ENCODE results near the gene IQCN.

Gene IQCN

GRCh38 chr19:18309525-18310064, 35.3 kb upstream of the IQCN start:
- H3K4me1 Mint-ChIP-seq: peaks cover 24% of the 10 kb centered on the region

GRCh38 chr19:18308948-18309325, 34.7 kb upstream of the IQCN start:
- no peak overlapping the region for H3K4me3 Mint-ChIP-seq
- H3K27me3 Mint-ChIP-seq: no peaks in the 10 kb centered on the region
- no peaks in the 10 kb centered on the region for H3K9me3 Mint-ChIP-seq
- no peak overlapping the region for H3K27ac Mint-ChIP-seq
- H3K4me1 Mint-ChIP-seq: peaks cover 30% of the 10 kb centered on the region
- H3K36me3 Mint-ChIP-seq: peaks cover 3% of the 10 kb centered on the region

More at GRCh38 chr19:18309525-18310064, 35.3 kb upstream of the IQCN start:
- Mint-ChIP-seq H3K4me3 (no peak overlapping the region), H3K27me3 (no peaks in the 10 kb centered on the region), H3K9me3 (no peaks in the 10 kb centered on the region), H3K36me3 (peaks cover 3% of the 10 kb centered on the region), H3K27ac (no peak overlapping the region)

- Mint-ChIP-seq H3K27ac (no peak overlapping the region), H3K4me1 (peaks cover 37% of the 10 kb centered on the region), H3K9me3 (no peaks in the 10 kb centered on the region), H3K36me3 (peaks cover 3% of the 10 kb centered on the region), H3K27me3 (no peaks in the 10 kb centered on the region), H3K4me3 (no peak overlapping the region)
Observed at GRCh38 chr19:18308051-18308947, 34.0 kb upstream of the IQCN start.

- peaks cover 38% of the 10 kb centered on the region for H3K4me1 Mint-ChIP-seq
- peak overlapping the region; percentile 45 for H3K4me3 Mint-ChIP-seq
- H3K9me3 Mint-ChIP-seq: no peaks in the 10 kb centered on the region
Observed at GRCh38 chr19:18307271-18307681, 33.0 kb upstream of the IQCN start.

GRCh38 chr19:18306888-18307260, 32.6 kb upstream of the IQCN start:
- Mint-ChIP-seq H3K36me3 (peaks cover 3% of the 10 kb centered on the region), H3K27ac (peak overlapping the region; percentile 26), H3K27me3 (no peaks in the 10 kb centered on the region), H3K4me3 (peak overlapping the region; percentile 47), H3K9me3 (no peaks in the 10 kb centered on the region), H3K4me1 (peaks cover 41% of the 10 kb centered on the region)

More at GRCh38 chr19:18307271-18307681, 33.0 kb upstream of the IQCN start:
- Mint-ChIP-seq H3K27me3 (no peaks in the 10 kb centered on the region), H3K27ac (no peak overlapping the region), H3K36me3 (peaks cover 3% of the 10 kb centered on the region)

GRCh38 chr19:18306209-18306887, 32.1 kb upstream of the IQCN start:
- Mint-ChIP-seq H3K9me3 (no peaks in the 10 kb centered on the region), H3K36me3 (peaks cover 3% of the 10 kb centered on the region), H3K27me3 (no peaks in the 10 kb centered on the region), H3K27ac (peak overlapping the region; percentile 26), H3K4me1 (peaks cover 44% of the 10 kb centered on the region), H3K4me3 (peak overlapping the region; percentile 47)

GRCh38 chr19:18304458-18305310, 30.4 kb upstream of the IQCN start:
- Mint-ChIP-seq H3K27me3 (no peaks in the 10 kb centered on the region), H3K4me1 (peaks cover 44% of the 10 kb centered on the region), H3K27ac (peak overlapping the region; percentile 99), H3K36me3 (peaks cover 3% of the 10 kb centered on the region), H3K4me3 (peak overlapping the region; percentile 97), H3K9me3 (no peaks in the 10 kb centered on the region)

- peaks cover 45% of the 10 kb centered on the region for H3K4me1 Mint-ChIP-seq
- H3K9me3 Mint-ChIP-seq: no peaks in the 10 kb centered on the region
- no peaks in the 10 kb centered on the region for H3K27me3 Mint-ChIP-seq
- peak overlapping the region; percentile 99 for H3K27ac Mint-ChIP-seq
- H3K4me3 Mint-ChIP-seq: peak overlapping the region; percentile 97
- H3K36me3 Mint-ChIP-seq: peaks cover 3% of the 10 kb centered on the region
Observed at GRCh38 chr19:18304208-18304457, 29.9 kb upstream of the IQCN start.

GRCh38 chr19:18301718-18302111, 27.5 kb upstream of the IQCN start:
- peak overlapping the region; percentile 76 for H3K27ac Mint-ChIP-seq
- H3K4me3 Mint-ChIP-seq: peak overlapping the region; percentile 51
- H3K36me3 Mint-ChIP-seq: peaks cover under 1% of the 10 kb centered on the region
- no peaks in the 10 kb centered on the region for H3K27me3 Mint-ChIP-seq
- H3K4me1 Mint-ChIP-seq: peaks cover 44% of the 10 kb centered on the region
- no peaks in the 10 kb centered on the region for H3K9me3 Mint-ChIP-seq

GRCh38 chr19:18300930-18301717, 26.9 kb upstream of the IQCN start:
- Mint-ChIP-seq H3K4me3 (no peak overlapping the region), H3K27me3 (no peaks in the 10 kb centered on the region), H3K9me3 (no peaks in the 10 kb centered on the region), H3K36me3 (no peaks in the 10 kb centered on the region), H3K27ac (peak overlapping the region; percentile 76), H3K4me1 (peaks cover 46% of the 10 kb centered on the region)

GRCh38 chr19:18299654-18300053, 25.4 kb upstream of the IQCN start:
- Mint-ChIP-seq H3K4me3 (no peak overlapping the region), H3K4me1 (peaks cover 47% of the 10 kb centered on the region), H3K36me3 (no peaks in the 10 kb centered on the region), H3K9me3 (no peaks in the 10 kb centered on the region), H3K27ac (no peak overlapping the region), H3K27me3 (no peaks in the 10 kb centered on the region)

- peak overlapping the region; percentile 76 for H3K27ac Mint-ChIP-seq
- no peaks in the 10 kb centered on the region for H3K9me3 Mint-ChIP-seq
- H3K27me3 Mint-ChIP-seq: no peaks in the 10 kb centered on the region
- H3K4me1 Mint-ChIP-seq: peaks cover 47% of the 10 kb centered on the region
- H3K36me3 Mint-ChIP-seq: no peaks in the 10 kb centered on the region
- no peak overlapping the region for H3K4me3 Mint-ChIP-seq
Observed at GRCh38 chr19:18298601-18299000, 24.3 kb upstream of the IQCN start.

- no peaks in the 10 kb centered on the region for H3K27me3 Mint-ChIP-seq
- H3K36me3 Mint-ChIP-seq: no peaks in the 10 kb centered on the region
- H3K9me3 Mint-ChIP-seq: no peaks in the 10 kb centered on the region
- H3K27ac Mint-ChIP-seq: no peak overlapping the region
- H3K4me3 Mint-ChIP-seq: no peak overlapping the region
- peaks cover 51% of the 10 kb centered on the region for H3K4me1 Mint-ChIP-seq
Observed at GRCh38 chr19:18297308-18297707, 23.1 kb upstream of the IQCN start.

- Mint-ChIP-seq H3K4me1 (peaks cover 59% of the 10 kb centered on the region), H3K4me3 (no peak overlapping the region), H3K27ac (peak overlapping the region; percentile 62), H3K27me3 (no peaks in the 10 kb centered on the region), H3K9me3 (no peaks in the 10 kb centered on the region), H3K36me3 (no peaks in the 10 kb centered on the region)
Observed at GRCh38 chr19:18295034-18295451, 20.8 kb upstream of the IQCN start.

GRCh38 chr19:18294467-18294864, 20.2 kb upstream of the IQCN start:
- peak overlapping the region; percentile 26 for H3K4me3 Mint-ChIP-seq
- H3K36me3 Mint-ChIP-seq: no peaks in the 10 kb centered on the region
- H3K27me3 Mint-ChIP-seq: no peaks in the 10 kb centered on the region
- H3K9me3 Mint-ChIP-seq: no peaks in the 10 kb centered on the region
- H3K27ac Mint-ChIP-seq: peak overlapping the region; percentile 62
- peaks cover 65% of the 10 kb centered on the region for H3K4me1 Mint-ChIP-seq

Measured in activated naive CD4-positive, alpha-beta T cell treated with anti-CD3 and anti-CD28 coated beads, Interleukin-2, amount 50 U/mL, for 24 hours (primary cell).